A549 (cell line): ENCODE data around the gene UBXN10. TPM values are rescaled to one million over a fixed set of nuclear protein-coding genes. Genes with fewer than 3 reads are reported as not detected.

Source experiments
- ATAC-seq, 2 experiments: fragments of 200-7000 bp in 1 of 2; fragments of >200 bp in 1 of 2; cut with Nextera tagmentation in 1 of 2; cut with Tn5 transposase in 1 of 2; 3 replicates each; pipeline versions ENCODE4 v1.8.0 to v1.9.1; 2018 to 2020; ENCODE audit warnings: mild to moderate bottlenecking in 1 of 2, moderate library complexity in 1 of 2
- CTCF ChIA-PET: fragments of 300-600 bp; sonication (Branson Sonifier 250); formaldehyde crosslinking; extraction: SDS; loops from one replicate; lab custom pipeline; 2021; ENCODE audit warnings: antibody characterized with exemption, inconsistent platforms; lab: Yijun Ruan, JAX
- POLR2A ChIA-PET: fragments of 350-600 bp; formaldehyde crosslinking; extraction: SDS; loops from one replicate; lab custom pipeline; 2021; ENCODE audit warnings: antibody characterized with exemption, inconsistent platforms; lab: Yijun Ruan, JAX
- DNase-seq, 2 experiments: peaks; one replicate each; pipeline versions ENCODE4 v3.0.0 to v3.0.0-alpha.2; 2011 to 2016; ENCODE audit warnings: low read depth in 1 of 2, low spot score in 1 of 2
- FAIRE-seq: peaks from 2 replicates; lab custom pipeline; 2011; peaks lifted over from hg19 to GRCh38; lab: Jason Lieb, UNC
- H3K27ac ChIP-seq, 2 experiments: fragments of >200 bp; sonication (Bioruptor Twin); formaldehyde crosslinking; 3 replicates each; pipeline ENCODE4 v1.5.1; 2016 to 2017
- H3K4me1 ChIP-seq: fragments of >200 bp; sonication (Bioruptor Twin); formaldehyde crosslinking; 3 replicates; pipeline ENCODE4 v1.6.1; 2016
- H3K4me2 ChIP-seq: fragments of >200 bp; sonication (Bioruptor Twin); formaldehyde crosslinking; 3 replicates; pipeline ENCODE4 v1.6.1; 2016
- H3K4me3 ChIP-seq: fragments of >200 bp; sonication (Bioruptor Twin); formaldehyde crosslinking; 3 replicates; pipeline ENCODE4 v1.5.1; 2016
- H3K9me3 ChIP-seq: fragments of >200 bp; sonication (Bioruptor Twin); formaldehyde crosslinking; 3 replicates; pipeline ENCODE4 v1.6.1; 2016
- BCL3 ChIP-seq: fragments of >200 bp; sonication (Bioruptor Twin); formaldehyde crosslinking; IDR thresholded peaks from 3 replicates; pipeline ENCODE4 v1.6.1; 2016
- CTCF ChIP-seq: fragments of >200 bp; sonication (Bioruptor Twin); formaldehyde crosslinking; IDR thresholded peaks from 3 replicates; pipeline ENCODE4 v1.5.1; 2016
- EHF ChIP-seq: fragments of 250-450 bp; sonication (Bioruptor Pico); IDR thresholded peaks from 2 replicates; pipeline ENCODE4 v1.5.0; 2020; ENCODE audit warnings: mild to moderate bottlenecking
- EP300 ChIP-seq, 2 experiments: fragments of >200 bp; sonication (Bioruptor Twin); formaldehyde crosslinking; IDR thresholded peaks; 2 replicates in 1 of 2; 3 replicates in 1 of 2; pipeline ENCODE4 v1.6.1; 2016 to 2017
- FOSB ChIP-seq: fragments of 250-450 bp; sonication (Bioruptor Pico); IDR thresholded peaks from 2 replicates; pipeline ENCODE4 v1.5.0; 2020; ENCODE audit warnings: mild to moderate bottlenecking, moderate library complexity
- FOSL2 ChIP-seq, 2 experiments: fragments of 450-650 bp in 1 of 2; fragments of >200 bp in 1 of 2; sonication (Bioruptor Twin) in 1 of 2; formaldehyde crosslinking; IDR thresholded peaks; 2 replicates each; pipeline versions ENCODE4 v1.5.0 to v1.6.1; 2016 to 2020; ENCODE audit warnings: mild to moderate bottlenecking in 1 of 2, moderate library complexity in 1 of 2
- HDAC2 ChIP-seq: fragments of 200-600 bp; sonication (generic); IDR thresholded peaks from 2 replicates; pipeline ENCODE4 v1.6.1; 2016
- HMGXB4 ChIP-seq: fragments of 250-450 bp; sonication (Bioruptor Pico); IDR thresholded peaks from 2 replicates; pipeline ENCODE4 v1.5.0; 2021; ENCODE audit warnings: mild to moderate bottlenecking, moderate library complexity, borderline replicate concordance
- HOXA7 ChIP-seq: fragments of 250-450 bp; sonication (Bioruptor Pico); IDR thresholded peaks from 2 replicates; pipeline ENCODE4 v1.5.0; 2020; ENCODE audit warnings: mild to moderate bottlenecking, moderate library complexity
- JUNB ChIP-seq: fragments of >200 bp; sonication (Bioruptor Twin); formaldehyde crosslinking; IDR thresholded peaks from 2 replicates; pipeline ENCODE4 v1.6.1; 2016
- KDM5A ChIP-seq: fragments of 200-600 bp; sonication (generic); IDR thresholded peaks from 2 replicates; pipeline ENCODE4 v1.6.1; 2016; ENCODE audit warnings: antibody characterized with exemption, mild to moderate bottlenecking
- MAX ChIP-seq: IDR thresholded peaks from 2 replicates; pipeline ENCODE4 v1.6.1; 2012
- MAZ ChIP-seq: fragments of 150-350 bp; IDR thresholded peaks from 2 replicates; pipeline ENCODE4 v1.6.1; 2014; ENCODE audit warnings: antibody characterized with exemption, low read depth, low read length, borderline replicate concordance
- NFE2L2 ChIP-seq: fragments of 150-350 bp; conservative IDR thresholded peaks from 2 replicates; pipeline ENCODE4 v1.6.1; 2014; ENCODE audit warnings: low read length
- POLR2A ChIP-seq: IDR thresholded peaks from 2 replicates; pipeline ENCODE4 v1.6.1; 2012; ENCODE audit warnings: mild to moderate bottlenecking, low read length
- POLR2AphosphoS2 ChIP-seq: conservative IDR thresholded peaks from 2 replicates; pipeline ENCODE4 v1.6.1; 2012; ENCODE audit warnings: low read length, improper control_type of control experiment, inconsistent platforms
- RAD21 ChIP-seq, 2 experiments: fragments of >200 bp in 1 of 2; sonication (Bioruptor Twin) in 1 of 2; formaldehyde crosslinking in 1 of 2; IDR thresholded peaks in 1 of 2; conservative IDR thresholded peaks in 1 of 2; 2 replicates in 1 of 2; 3 replicates in 1 of 2; pipeline ENCODE4 v1.6.1; 2012 to 2018; ENCODE audit warnings: inconsistent platforms in 1 of 2
- REST ChIP-seq: fragments of 200-600 bp; sonication (generic); IDR thresholded peaks from 2 replicates; pipeline ENCODE4 v1.6.1; 2016; ENCODE audit warnings: antibody characterized with exemption, mild to moderate bottlenecking, moderate library complexity
- RFX5 ChIP-seq: fragments of 450-650 bp; IDR thresholded peaks from 2 replicates; pipeline ENCODE4 v1.7.1; 2014; ENCODE audit warnings: antibody characterized with exemption, mild to moderate bottlenecking, moderate library complexity
- RNF2 ChIP-seq: fragments of 200-600 bp; sonication (generic); IDR thresholded peaks from 2 replicates; pipeline ENCODE4 v1.6.1; 2016; ENCODE audit warnings: low read depth, mild to moderate bottlenecking, antibody characterized with exemption, moderate library complexity, borderline replicate concordance
- SMC3 ChIP-seq: fragments of >200 bp; sonication (Bioruptor Twin); formaldehyde crosslinking; IDR thresholded peaks from 3 replicates; pipeline ENCODE4 v1.6.1; 2018; ENCODE audit warnings: inconsistent platforms
- SREBF2 ChIP-seq: fragments of 450-650 bp; IDR thresholded peaks from 2 replicates; pipeline ENCODE4 v1.6.1; 2014; ENCODE audit warnings: mild to moderate bottlenecking, moderate library complexity
- TFCP2L1 ChIP-seq: fragments of 250-450 bp; sonication (Bioruptor Pico); IDR thresholded peaks from 2 replicates; pipeline ENCODE4 v1.5.0; 2021; ENCODE audit warnings: mild to moderate bottlenecking
- ZC3H11A ChIP-seq: fragments of 450-650 bp; IDR thresholded peaks from 2 replicates; pipeline ENCODE4 v1.6.1; 2014; ENCODE audit warnings: antibody characterized with exemption, mild to moderate bottlenecking
- ZSCAN20 ChIP-seq: fragments of 250-450 bp; sonication (Bioruptor Pico); IDR thresholded peaks from 2 replicates; pipeline ENCODE4 v1.8.0; 2022; ENCODE audit warnings: mild to moderate bottlenecking, moderate library complexity
- WGBS: methylation state at CpG from one replicate; pipeline ENCODE4 v1.1.6; 2017; ENCODE audit errors: missing lambda C conversion rate; 5-methylcytosine and 5-hydroxymethylcytosine counted together
- polyA plus RNA-seq, 4 experiments: library from polyadenylated mRNA; depleted of rRNA in 3 of 4; stranded (reverse); fragments of >200 nt; fragmentation: RNase III in 1 of 4; extraction: RNeasy Plus Mini Kit Qiagen cat#74134 plus additional on column Dnase treatment in 1 of 4; gene quantifications; 2 replicates in 3 of 4; 3 replicates in 1 of 4; pipeline ENCODE4 v1.2.3, GENCODE V29; 2011 to 2017
- TF ChIP-seq, protein P1 (sequence below): fragments of 150-350 bp; IDR thresholded peaks from 2 replicates; pipeline ENCODE4 v1.6.1; 2014; ENCODE audit warnings: low read depth, mild to moderate bottlenecking, low read length

The UBXN10 gene
- polyA plus RNA-seq, 2 of the 4 experiments (the other 2 are of a cell fraction) = not detected

GRCh38 chr1:20195462-20195780 is 9.5 kb downstream of the UBXN10 start:
- ChIA-PET POLR2A (no interaction called here), CTCF (interaction anchor here (0.6 to 3.3 kb wide), 20 partner anchors 10 to 298 kb away, joined by 3 to 16 read pairs (median 4); no protein-coding TSS in a partner anchor)
- TF ChIP-seq ZC3H11A (no peak), JUNB (no peak), RAD21 (conservative IDR thresholded peaks at IDR 0.05 in 1 of 2, IDR thresholded peaks at IDR 0.05 in 1 of 2) (no peak), ZSCAN20 (CRISPR knock-in tag) (no peak), SREBF2 (no peak), HDAC2 (no peak), FOSL2 (IDR thresholded peaks at IDR 0.05) (no peak), FOSL2 (CRISPR knock-in tag; IDR thresholded peaks at IDR 0.05) (no peak), FOSB (CRISPR knock-in tag) (no peak), RNF2 (no peak), POLR2AphosphoS2 (no peak), MAX (no peak), KDM5A (no peak)
- TF ChIP-seq, protein P1, sequence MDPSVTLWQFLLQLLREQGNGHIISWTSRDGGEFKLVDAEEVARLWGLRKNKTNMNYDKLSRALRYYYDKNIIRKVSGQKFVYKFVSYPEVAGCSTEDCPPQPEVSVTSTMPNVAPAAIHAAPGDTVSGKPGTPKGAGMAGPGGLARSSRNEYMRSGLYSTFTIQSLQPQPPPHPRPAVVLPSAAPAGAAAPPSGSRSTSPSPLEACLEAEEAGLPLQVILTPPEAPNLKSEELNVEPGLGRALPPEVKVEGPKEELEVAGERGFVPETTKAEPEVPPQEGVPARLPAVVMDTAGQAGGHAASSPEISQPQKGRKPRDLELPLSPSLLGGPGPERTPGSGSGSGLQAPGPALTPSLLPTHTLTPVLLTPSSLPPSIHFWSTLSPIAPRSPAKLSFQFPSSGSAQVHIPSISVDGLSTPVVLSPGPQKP = no peak
- Histone ChIP-seq H3K9me3 (no peaks in the 10 kb centered on the region), H3K4me3 (no peak overlapping the region), H3K4me2 (no peak overlapping the region), H3K27ac (no peak overlapping the region), H3K4me1 (peaks cover 8% of the 10 kb centered on the region; the same call in 1 of the 3 replicates)
- ATAC-seq (no peak), DNase-seq (no peak), FAIRE-seq (no peak)
- 56% methylated on average over 4 of the region's 4 CpGs for WGBS

- DNase-seq (no peak), ATAC-seq (no peak), FAIRE-seq (no peak)
- ChIA-PET CTCF (interaction anchor here (1.2 kb wide), 1 partner anchor 280 kb away, joined by 3 read pairs; no protein-coding TSS in a partner anchor), POLR2A (no interaction called here)
- no peak overlapping the region for H3K27ac ChIP-seq
- H3K4me1 ChIP-seq = peaks cover 8% of the 10 kb centered on the region; the same call in 1 of the 3 replicates
- H3K9me3 ChIP-seq = no peaks in the 10 kb centered on the region
- no peak overlapping the region for H3K4me2 ChIP-seq
- WGBS = 60% methylated on average over 5 of the region's 6 CpGs
- H3K4me3 ChIP-seq = no peak overlapping the region
- no peak for TF ChIP-seq HDAC2
- TF ChIP-seq SMC3 = no peak
- no peak for TF ChIP-seq BCL3
- no peak for TF ChIP-seq HOXA7 (CRISPR knock-in tag)
- no peak for TF ChIP-seq REST
- no peak for TF ChIP-seq EHF
- no peak for TF ChIP-seq NFE2L2
- TF ChIP-seq EP300 (IDR thresholded peaks at IDR 0.05) = no peak
- TF ChIP-seq TFCP2L1 (CRISPR knock-in tag) = no peak
- no peak for TF ChIP-seq MAZ
- TF ChIP-seq RFX5 = no peak
- TF ChIP-seq HMGXB4 = no peak
- TF ChIP-seq CTCF = no peak
- TF ChIP-seq, protein P1 = no peak
- no peak for TF ChIP-seq POLR2A
Measured at GRCh38 chr1:20197329-20197791, 11.5 kb downstream of the UBXN10 start.
